NCI-H2107 treated with DMSO at 0.1 percent for 48 hours (cell line): ENCODE measurements around the gene NT5C3A.
A peak's percentile ranks its signal among the peaks of the same experiment; 100 is the strongest.
"Not testable (repeated sequence)": the region's sequence is repeated elsewhere in the genome, so short reads cannot be mapped to it uniquely, and the experiment has no call there.

Experiments
- DNase-seq: peaks from one replicate; lab custom pipeline; 2025; ENCODE audit not compliant: unreplicated experiment; lab: John Stamatoyannopoulos, UW

NT5C3A gene

DNA sequence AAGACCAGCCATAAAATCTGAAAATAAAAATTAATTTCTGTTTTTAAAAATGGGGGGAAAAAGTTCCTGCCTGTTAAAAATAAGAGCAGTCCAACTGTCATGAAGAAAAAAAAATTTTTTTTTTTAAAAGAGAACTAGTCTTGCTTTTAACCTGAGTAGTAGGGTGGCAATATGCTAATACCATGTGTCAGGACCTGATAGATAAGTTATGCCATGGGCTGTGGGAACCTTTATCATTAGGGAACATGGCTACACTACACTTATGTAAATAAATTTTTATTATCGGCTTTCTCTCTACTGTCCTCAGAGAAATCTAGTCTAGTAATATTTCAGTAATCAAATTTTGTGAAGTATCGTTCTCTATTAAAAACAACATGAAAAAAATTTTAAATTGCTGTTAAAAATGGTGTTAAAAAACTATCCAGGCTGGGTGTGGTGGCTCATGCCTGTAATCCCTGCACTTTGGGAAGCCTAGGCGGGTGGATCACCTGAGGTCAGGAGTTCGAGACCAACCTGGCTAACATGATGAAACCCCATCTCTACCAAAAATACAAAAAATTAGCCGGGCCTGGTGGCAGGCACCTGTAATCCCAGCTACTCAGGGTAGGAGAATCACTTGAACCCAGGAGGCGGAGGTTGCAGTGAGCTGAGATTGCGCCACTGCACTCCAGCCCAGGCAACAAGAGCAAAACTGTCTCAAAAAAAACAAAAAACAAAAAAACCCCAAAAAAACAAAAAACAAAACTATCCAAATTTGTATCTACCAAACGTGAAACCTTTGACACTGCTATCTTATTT lies 20.7 kb downstream of the NT5C3A start:
- no peak for DNase-seq

GRCh38 chr7:33040803-33041516 lies 21.6 kb downstream of the NT5C3A start:
- DNase-seq, result no peak

GRCh38 chr7:33039903-33040292 lies 22.7 kb downstream of the NT5C3A start:
- no peak for DNase-seq

DNA sequence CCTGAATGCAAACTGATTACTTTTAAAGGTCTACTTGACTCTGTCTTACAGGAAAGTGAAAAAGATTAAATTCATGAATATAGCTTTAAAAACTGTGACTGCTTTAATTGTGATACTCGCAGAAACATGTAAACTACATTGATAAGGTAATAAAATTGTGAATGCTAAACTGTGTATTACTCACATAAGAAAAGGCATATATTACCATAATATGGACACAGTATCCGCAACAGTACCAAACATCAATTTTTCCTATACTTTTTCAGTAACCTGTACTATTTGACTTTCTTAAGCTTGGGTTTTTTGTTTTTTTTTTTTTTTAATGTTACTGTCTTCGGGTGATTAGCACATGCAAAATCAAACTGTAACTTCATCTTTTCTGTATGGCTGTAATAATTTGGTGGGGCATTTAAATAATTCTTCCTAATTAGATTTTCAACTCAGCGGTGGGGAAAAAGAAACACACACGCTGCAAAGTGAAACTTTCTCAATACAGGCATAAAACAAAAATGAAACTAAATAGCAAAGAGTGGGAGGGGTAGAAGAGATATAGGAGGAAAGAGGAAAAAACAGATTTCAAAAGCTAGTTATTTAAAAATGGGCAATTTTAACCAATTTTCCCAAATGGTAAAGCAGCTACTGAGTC lies 23.2 kb downstream of the NT5C3A start:
- no peak for DNase-seq

DNA sequence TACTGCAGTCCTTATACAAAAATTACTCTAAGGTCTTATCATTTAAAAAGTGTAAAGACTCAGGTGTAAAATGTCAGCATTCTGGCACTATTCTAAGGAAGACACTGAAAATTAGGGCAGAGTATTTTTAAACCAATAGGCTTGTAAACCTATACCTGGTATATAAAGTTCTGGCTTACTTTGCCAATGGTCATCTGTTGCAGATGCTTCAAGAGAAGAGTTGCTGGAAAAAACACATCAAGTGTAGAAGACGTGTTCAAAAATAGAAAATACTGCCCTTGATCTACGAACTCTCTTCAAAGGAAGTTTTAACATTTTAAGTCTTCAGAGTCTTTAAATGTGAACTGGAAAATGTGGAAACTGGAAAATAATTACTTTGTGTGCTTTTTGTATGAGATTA lies 23.9 kb downstream of the NT5C3A start:
- DNase-seq, result no peak

- DNase-seq, result no peak
Observed at GRCh38 chr7:33035776-33036175, 26.8 kb downstream of the NT5C3A start.

- no peak for DNase-seq
Observed at GRCh38 chr7:33024189-33024757, 38.3 kb downstream of the NT5C3A start.

DNA sequence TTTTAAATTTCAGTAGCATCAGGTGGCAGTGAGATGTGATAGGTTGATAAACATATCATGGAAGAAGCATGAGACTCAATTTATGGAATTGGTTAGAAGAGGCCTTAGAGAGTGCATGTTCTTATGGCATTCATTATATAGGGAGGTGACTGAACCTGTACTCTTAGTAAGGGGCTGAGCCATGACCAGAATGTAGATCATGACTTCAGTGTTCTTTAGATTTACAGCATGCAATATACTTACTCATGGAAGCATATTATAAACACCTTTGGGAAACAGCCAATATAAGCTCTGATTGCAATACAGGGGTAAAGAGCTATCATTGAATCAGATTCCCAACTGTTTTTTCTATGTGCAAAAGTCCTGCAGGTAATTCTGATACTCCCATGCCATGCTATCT lies 50.2 kb downstream of the NT5C3A start:
- no peak for DNase-seq

GRCh38 chr7:33009734-33010133 lies 52.8 kb downstream of the NT5C3A start:
- DNase-seq, result no peak

DNA sequence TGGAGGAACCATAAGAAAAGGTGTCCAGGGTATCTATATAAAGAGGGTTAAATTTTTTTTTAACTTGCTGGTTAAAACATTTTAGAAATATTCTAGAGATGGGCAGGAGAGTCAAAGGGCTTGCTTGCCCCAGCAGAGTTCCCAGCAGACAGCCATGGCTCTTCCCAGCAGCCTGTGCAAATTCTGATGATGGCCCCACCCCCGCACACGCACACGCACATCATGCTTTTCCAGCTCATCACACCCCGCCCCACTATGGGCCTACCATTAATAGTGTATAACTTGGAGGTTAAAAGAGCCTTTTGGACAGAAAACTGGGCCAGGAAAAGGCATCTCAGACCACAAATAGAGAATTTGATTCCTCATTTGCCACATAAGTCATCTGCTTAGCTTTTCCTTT lies 56.9 kb downstream of the NT5C3A start:
- not testable (repeated sequence) for DNase-seq

DNA sequence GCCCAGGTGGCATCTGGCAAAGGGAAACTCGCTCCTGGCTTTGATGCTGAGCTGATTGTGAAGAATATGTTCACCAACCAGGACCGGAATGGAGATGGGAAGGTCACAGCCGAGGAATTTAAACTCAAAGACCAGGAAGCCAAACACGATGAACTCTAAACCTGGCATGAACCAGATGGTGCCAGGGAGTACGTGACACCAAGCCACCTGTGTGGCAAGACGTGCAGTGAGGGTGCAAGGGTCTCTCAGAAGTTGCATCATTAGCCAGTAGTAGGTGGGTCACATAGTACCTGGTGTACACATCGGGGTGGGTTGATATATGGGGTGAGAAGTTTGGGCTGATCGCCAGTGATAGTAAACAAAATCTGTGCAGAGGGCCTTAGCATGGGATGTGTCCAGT lies 57.4 kb downstream of the NT5C3A start:
- not testable (repeated sequence) for DNase-seq

DNA sequence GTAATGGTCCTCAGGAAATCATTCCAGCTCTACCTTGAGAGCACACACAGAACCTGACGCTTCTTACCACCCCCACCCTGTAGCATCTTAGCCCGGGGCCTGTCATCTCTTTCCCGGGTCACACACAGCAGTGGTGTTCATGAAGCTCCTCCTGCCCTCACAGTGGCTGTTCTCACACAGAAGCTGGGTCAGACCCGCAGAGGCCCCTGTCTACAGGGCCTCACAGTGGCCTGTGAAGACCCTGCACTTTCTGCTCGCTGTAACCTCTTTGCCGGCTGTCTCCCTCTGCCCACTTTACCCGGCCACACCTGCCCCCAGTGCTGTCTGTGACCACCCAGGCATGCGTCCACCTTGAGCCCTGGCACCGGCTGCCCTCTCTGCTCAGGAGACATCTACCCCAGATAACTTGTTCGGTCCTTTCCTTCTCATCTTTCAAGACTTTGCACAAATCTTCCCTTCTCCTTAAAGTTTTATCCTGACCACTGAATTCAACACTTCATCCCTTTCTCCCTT lies 58.4 kb downstream of the NT5C3A start:
- not testable (repeated sequence) for DNase-seq

GRCh38 chr7:33003111-33003510 lies 59.5 kb downstream of the NT5C3A start:
- DNase-seq, result not testable (repeated sequence)

DNA sequence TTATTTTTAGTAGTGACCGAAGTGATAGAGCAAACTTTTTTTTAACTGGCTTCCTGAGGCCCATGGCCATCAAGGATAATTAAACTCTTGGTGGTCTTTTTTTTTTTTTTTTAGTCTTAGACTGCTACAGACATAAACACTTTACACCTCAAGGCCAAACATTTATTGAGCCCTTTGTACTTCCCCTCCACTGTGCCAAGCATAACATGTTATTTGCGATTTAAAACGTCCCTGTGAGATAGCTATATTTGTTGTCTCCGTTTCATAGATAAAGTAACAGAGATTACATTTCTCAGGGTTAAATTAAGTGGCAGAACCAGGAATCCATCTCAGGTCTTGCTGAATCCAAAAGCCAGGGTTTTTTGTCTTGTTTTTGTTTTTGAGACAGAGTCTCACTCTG lies 63.2 kb downstream of the NT5C3A start:
- DNase-seq, result not testable (repeated sequence)

DNA sequence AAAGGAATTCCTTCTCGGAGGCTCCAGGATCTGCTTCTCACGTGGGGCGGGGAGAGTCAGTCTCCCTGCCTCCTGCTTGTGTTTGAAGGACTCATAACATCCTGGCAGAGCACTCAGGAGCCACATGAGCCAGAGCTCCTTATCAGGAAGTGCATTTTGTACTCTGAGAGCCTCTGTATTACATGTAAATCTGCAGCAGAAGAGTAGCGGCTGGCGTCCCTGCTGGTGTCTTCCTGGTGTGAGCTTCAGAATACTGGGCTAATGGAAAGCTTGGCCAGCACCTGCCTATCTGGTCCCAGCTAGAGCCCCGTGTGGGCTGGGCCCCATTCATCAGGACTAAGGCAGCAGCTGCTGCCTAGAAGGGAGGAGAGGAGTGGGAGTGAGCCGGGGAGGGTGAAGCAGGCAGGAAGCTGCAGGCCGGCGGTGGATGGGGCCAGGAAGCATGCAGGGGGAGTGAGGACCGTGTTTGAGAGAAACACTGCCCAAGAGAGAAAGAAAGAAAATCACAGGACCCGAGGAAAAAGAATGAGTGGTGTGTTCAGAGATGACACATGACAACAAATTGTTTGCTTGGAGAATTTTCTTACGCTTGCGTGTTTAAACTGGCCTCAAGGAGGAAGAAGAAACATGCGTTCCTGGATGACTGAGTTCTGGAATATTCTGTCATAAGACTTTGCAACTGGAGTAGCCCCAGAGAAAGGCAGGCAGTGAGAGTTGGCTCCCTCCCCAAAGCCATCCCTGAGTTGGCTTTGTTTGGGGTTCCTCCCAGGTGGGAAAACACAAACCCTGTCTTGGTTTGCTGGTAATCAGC lies 64.0 kb downstream of the NT5C3A start:
- peak; percentile 69 for DNase-seq

DNA sequence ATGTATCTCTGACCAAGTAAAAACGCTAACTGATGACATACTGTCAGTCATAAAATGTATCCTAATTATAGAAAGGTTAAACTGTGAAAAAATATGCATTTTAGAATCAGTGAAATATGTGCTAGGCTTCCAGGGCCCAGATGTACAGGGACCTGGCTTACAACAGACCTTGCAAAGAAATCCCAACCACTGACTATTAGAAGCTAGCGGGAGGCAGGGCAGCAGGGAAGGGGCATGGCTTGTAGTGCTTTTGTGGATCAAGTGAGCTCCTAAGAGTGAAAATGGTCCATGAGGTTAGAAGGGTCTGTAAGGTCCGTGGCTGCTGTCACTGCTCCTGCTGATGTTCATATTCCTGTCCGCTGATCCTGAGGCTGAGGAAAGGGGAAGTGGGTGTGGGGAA lies 64.6 kb downstream of the NT5C3A start:
- peak; percentile 21 for DNase-seq

DNA sequence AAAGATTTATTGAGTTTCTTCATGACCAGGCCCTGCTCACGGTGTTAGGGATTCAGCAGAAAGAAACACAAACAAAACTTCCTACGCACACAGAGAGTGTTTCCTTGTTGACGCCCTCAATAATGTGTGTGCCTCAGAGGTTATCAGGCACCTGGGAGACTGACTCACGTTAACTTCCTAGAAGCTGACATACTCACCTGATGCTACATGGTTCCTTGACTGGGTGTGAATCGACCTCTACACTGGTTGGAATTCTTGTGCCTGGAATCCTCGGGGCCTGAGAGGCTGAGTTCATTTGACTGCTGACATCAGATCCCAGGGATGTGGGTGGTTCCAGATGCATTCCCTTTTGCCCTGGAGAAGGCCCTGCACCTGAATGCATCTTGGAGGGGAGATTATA lies 69.8 kb downstream of the NT5C3A start:
- not testable (repeated sequence) for DNase-seq

GRCh38 chr7:32991975-32992700 lies 70.4 kb downstream of the NT5C3A start:
- DNase-seq, result not testable (repeated sequence)

DNA sequence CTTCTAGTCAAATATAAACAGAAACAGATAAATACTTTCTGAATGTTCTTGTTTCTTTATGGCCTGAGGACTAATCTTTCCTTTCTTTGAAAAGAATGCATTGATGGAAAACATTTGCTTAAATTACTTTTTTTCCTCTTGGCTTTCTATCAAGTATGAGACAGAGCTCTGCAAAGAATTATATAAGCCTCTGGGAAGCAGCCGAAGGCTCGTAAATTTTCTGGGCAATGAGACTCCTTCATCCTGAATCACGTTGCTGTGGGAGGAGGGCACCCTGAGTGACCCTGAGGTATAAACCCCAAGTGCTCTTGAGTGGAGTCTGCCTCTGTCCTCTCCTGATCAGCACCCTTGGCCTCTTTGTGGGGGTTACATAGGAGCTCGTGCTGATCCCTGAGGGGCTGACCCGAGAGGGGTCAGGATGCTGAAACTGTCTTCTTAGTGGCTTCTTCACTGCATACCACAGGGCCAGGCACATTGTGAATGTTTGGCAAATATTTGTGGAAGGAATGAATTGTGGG lies 71.4 kb downstream of the NT5C3A start:
- DNase-seq, result not testable (repeated sequence)

GRCh38 chr7:32988148-32988547 lies 74.4 kb downstream of the NT5C3A start:
- peak; percentile 89 for DNase-seq
